Stimulated activated CD4-positive, alpha-beta T cell treated with anti-CD3 and anti-CD28 coated beads, Interleukin-4, amount 100 ng/mL, for 1 hour (primary cell): ENCODE data around the gene PAFAH1B2.
"Not testable (repeated sequence)": the region's sequence is repeated elsewhere in the genome, so short reads cannot be mapped to it uniquely, and the experiment has no call there.

Experiments used
- DNase-seq: peaks from one replicate; pipeline ENCODE4 v3.0.0-alpha.2; 2020

The PAFAH1B2 gene

DNA sequence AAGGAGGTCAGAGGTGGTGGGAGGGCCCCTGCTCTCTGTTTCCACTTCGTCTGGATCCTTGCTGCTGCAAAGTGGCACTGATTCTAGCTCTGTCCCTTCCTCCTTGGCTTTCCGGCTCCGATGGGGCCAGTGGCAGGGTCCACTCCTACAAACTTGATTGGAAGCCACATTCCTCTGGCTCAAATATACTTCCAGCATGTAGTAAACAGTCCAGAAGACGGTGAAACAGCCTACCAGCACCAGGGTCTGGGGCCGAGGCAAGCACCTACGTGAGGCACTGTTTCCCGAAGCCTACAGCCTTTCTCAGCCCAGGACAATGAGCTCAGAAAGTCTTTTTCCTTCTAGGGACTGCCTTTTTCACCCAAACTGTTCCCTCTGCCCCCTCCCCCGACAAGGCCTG is 62.0 kb downstream of the PAFAH1B2 start:
- DNase-seq, result not testable (repeated sequence)

DNA sequence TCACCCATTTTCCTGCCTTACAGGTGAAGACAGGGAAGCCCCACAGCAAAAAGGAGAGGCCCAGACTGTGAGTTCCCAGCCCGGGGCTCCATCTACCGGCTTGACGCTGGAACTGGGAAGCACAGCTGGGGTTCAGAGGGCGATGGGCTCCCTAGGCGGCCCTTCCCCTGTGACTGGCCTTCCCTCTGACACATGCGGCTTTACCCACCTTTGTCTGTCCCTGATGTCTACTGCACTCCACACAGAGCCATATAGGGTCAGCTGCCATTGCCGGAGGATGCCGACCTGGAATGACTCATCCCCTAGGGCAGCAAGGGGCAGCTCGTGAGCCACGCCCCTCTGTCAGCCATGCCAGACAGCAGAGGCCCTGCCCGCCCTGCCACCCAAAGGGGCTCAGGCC is 62.8 kb downstream of the PAFAH1B2 start:
- not testable (repeated sequence) for DNase-seq

DNA sequence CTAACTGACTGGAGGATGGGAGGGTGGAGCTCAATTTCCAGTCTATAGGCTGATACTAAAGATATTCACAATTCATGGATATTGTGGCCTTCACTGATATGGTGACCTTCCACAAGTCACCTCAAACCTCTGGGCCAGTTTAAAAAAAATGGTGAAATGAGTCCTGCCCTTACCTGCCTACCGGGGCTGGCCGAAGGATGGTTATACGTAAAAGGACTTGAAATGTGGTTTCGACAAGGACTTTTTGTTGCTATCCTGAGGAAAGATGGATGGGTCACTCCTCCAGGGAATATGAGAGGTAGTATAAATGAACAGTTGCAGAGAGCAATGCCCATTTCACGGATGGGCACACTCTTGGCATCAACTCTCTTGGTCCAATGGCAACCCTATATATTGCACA is 63.4 kb downstream of the PAFAH1B2 start:
- not testable (repeated sequence) for DNase-seq

GRCh38 chr11:117208710-117209109 is 64.6 kb downstream of the PAFAH1B2 start:
- DNase-seq, result not testable (repeated sequence)

DNA sequence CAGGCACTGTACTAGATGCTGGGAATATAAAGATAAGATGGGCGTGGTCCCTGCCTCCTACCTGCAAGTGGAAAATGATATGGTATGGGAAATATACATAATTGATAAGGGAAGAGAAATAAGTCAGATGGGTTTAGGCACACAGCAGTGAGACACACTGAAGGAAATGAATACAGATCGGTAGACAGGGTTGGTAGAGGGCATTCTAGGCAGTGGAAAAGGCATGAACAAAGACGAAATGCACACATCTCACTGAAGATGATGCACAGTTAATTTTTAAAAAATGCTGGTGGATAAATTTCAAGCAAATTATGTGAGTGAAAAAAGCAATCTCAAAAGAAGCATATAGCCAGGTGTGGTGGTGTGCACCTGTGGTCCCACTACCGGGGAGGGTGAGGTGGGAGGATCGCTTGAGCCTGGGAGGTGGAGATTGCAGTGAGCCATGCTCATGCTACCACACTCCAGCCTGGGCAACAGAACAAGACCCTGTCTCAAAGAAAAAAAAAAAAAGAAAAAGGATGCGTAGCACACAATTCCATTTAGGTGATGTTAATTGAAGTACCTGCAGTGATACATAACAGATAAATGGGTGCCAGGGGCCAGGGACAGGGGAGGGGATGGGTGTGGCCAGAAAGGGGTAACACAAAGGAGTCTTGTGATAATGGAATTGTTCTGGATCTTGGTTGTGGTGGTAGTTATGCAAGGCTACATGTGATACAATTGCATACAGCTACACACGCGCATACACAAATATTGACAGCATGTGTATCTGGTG is 65.5 kb downstream of the PAFAH1B2 start:
- DNase-seq, result not testable (repeated sequence)

DNA sequence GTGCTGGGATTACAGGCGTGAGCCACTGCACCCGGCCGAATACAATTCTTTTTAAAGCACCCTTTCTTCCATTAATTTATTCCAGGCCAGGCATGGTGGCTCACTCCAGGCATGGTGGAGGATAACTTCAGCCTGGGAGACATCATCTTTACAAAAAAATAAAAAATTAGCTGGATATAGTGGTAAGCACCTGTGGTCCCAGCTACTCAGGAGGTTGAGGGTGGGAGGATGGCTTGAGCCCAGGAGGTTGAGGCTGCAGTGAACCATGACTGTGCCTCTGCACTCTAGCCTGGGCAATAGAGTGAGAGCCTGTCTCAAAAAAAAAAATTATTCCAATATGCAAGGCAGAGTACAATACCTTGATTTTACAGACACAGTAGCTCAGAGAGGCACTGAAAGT is 66.5 kb downstream of the PAFAH1B2 start:
- DNase-seq, result no peak

- DNase-seq, result no peak
These were observed 68.7 kb downstream of the PAFAH1B2 start for GRCh38 chr11:117212697-117213355.

DNA sequence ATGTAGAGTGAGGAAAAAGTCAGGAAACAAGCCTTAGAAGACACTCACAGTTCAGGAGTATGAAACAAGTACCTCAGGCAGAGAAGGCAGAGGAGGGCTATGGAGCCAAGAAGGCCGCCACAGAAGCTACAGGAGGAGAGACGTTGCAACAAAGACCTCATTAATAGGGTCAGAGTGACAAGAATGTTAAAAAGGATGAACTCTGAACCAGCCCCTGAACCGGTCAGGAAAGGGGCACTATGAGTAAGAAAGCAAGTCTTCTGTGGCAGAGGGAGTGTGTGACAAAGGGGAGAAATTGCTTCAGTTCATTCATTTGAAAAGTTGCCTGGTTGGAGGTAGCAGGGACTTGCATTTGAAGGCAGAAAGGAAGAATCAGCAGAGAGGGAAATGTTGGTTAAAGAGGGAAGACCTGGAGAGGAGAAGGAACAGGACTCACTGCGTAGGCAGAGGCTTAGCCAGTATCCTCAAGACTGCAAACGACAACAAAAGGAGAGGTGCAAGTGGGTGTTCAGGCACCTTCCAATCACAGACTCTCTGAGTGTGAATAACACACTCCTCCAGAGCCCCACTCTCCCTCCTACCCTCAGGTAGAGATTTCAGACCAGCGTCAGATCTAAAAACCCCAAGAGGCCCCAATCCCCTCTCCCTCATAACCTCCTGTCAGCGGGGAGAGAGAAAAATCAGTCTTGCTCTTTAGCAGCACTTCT is 70.5 kb downstream of the PAFAH1B2 start:
- DNase-seq, result no peak

- no peak for DNase-seq
These were observed 73.3 kb downstream of the PAFAH1B2 start for GRCh38 chr11:117217141-117218084.

DNA sequence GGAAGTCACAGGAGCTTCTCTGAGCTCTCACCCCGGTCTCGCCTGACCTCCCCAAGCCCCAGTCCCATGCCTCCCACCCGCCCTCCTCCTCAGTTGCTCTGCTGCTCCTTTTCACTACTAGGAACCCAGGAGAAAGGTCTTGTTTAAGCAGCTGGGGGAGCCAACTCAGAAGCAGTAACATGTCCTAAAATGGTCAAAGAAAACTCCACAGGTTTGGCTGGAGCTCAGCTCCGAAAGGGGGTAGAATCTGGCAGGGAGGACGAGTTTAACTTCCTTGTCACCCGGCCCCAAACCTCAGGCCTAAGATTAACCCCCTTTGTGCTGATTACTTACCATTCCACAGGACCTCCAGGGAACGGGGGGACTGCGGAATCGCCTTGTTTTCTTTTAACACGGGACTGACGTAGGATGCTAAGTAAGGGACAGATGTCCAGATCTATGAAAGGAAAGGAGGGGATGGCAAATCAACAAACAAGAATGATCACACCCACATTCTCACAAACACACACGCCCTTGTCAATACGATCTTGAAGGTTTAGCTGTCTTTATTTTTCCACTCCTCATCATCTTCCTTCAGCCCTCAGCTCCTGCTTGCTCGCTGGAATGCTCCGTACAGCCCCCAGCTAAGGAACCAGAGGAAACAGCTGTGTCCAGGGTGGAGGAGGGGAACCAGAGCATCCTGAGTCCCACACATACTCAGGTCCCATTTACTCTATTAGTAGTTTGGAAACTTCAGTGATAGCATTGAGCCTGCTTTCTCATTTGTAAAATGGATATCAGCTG is 74.2 kb downstream of the PAFAH1B2 start:
- no peak for DNase-seq

DNA sequence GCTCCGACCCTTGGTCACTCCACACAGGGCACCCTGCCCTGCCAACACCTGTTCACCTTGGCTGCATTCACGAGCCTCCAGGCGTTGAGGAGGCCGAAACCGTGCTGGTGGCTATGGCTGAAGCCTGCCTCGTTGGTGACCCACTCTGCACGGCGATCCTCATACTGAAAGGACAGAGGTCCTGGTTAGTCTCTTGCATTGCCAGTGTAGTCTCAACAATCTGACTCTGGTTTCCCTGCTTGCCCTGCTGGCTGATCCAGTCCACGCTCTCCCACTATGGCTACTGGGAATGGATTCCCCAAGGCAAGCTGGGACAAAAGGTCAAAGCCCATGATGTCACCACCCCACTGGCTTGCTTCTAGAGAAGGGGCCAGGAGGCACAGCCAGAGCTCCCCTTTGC is 74.9 kb downstream of the PAFAH1B2 start:
- no peak for DNase-seq

GRCh38 chr11:117219455-117219854 is 75.4 kb downstream of the PAFAH1B2 start:
- DNase-seq, result no peak

- DNase-seq, result no peak
These were observed 75.9 kb downstream of the PAFAH1B2 start for GRCh38 chr11:117219995-117220394.

- no peak for DNase-seq
These were observed 76.5 kb downstream of the PAFAH1B2 start for GRCh38 chr11:117220568-117220967.

- no peak for DNase-seq
These were observed 77.1 kb downstream of the PAFAH1B2 start for GRCh38 chr11:117220999-117221774.

GRCh38 chr11:117221775-117222517 is 77.9 kb downstream of the PAFAH1B2 start:
- DNase-seq, result no peak

- DNase-seq, result no peak
These were observed 79.1 kb downstream of the PAFAH1B2 start for GRCh38 chr11:117222991-117223740.

- DNase-seq, result no peak
These were observed 79.9 kb downstream of the PAFAH1B2 start for GRCh38 chr11:117223741-117224689.
